ENCODE results near the gene IMMP2L. TPM values are rescaled to one million over a fixed set of nuclear protein-coding genes. Genes with fewer than 3 reads are reported as not detected.

Gene IMMP2L
- total and polyA plus RNA-seq, 2 donors (not counting 3 experiments of a cell fraction or from before 2014, with no cell fraction given): 9.9 to 11.8 TPM

DNA sequence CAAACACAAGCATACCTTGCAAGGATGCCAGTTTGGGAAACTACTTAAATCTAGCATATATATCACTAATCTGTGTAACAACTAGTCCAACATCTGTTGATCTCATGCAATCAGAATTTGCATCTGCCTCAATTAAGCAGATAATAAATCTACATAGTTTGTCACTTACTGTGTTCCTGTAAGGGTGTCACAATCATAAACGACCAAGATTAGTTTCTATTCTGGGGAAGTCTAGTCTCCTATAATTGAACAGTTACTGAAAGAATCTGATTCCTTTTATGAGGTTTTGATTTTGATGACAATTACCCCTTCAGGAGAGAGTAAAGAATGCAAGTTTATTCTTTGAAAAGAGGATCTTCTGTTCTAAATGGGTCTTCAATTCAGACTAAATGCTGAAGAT, 556.8 kb downstream of the IMMP2L start:
- Histone ChIP-seq H3K9ac (replicated peaks; ENCODE audit: extremely low read depth, insufficient read depth, low read length) (no peak overlapping the region), H3K4me2 (ENCODE audit: insufficient read depth, low read length) (no peak overlapping the region), H3K9me1 (replicated peaks; ENCODE audit: control insufficient read depth, extremely low read depth, insufficient read depth, low read length) (no peaks in the 10 kb centered on the region), H4K20me1 (replicated peaks; ENCODE audit: control insufficient read depth, extremely low read depth, insufficient read depth, low read length) (no peaks in the 10 kb centered on the region), H3K27ac (ENCODE audit: insufficient read depth, low read depth, low read length) (no peak overlapping the region), H3K27me3 (ENCODE audit: control insufficient read depth in 2 of 2, insufficient read depth in 2 of 2, low read length in 2 of 2) (no peaks in the 10 kb centered on the region), H3K4me3 (replicated peaks in 1 of 3; ENCODE audit: insufficient read depth in 1 of 3, low read depth in 1 of 3, low read length in 3 of 3) (no peak overlapping the region), H3K9me3 (replicated peaks; ENCODE audit: control insufficient read depth, insufficient read depth, low read length) (no peaks in the 10 kb centered on the region), H3K36me3 (ENCODE audit: control insufficient read depth in 2 of 2, extremely low read depth in 1 of 2, insufficient read depth in 2 of 2, low read length in 2 of 2) (no peaks in the 10 kb centered on the region), H3K4me1 (ENCODE audit: control insufficient read depth, extremely low read depth, insufficient read depth, low read length) (no peaks in the 10 kb centered on the region), H3K79me2 (ENCODE audit: control insufficient read depth, insufficient read depth, low read length) (no peaks in the 10 kb centered on the region), H2AFZ (ENCODE audit: low read depth, low read length) (no peak overlapping the region)
- dilution Hi-C loops (cut with MboI; ENCODE audit: extremely low pct_ligation_motif_present, low sequenced_read_pairs): no loop called here
- no TSS peak for BruUV-seq (replicated peaks)
- no peak for FAIRE-seq
- intact Hi-C loops (cut with micrococcal nuclease): no loop called here
- no peak for TF ChIP-seq MYC (IDR thresholded peaks at IDR 0.05; ENCODE audit: low read depth, low read length)
- no peak for TF ChIP-seq FOS (IDR thresholded peaks at IDR 0.05; ENCODE audit: borderline replicate concordance, insufficient read depth, low read length)
- TF ChIP-seq POLR2A (IDR thresholded peaks at IDR 0.05; ENCODE audit: low read depth, low read length): no peak
- no peak for TF ChIP-seq POLR2AphosphoS5 (IDR thresholded peaks at IDR 0.05; ENCODE audit: insufficient read depth, low read depth, low read length)
- TF ChIP-seq EZH2 (IDR thresholded peaks at IDR 0.05; ENCODE audit: borderline replicate concordance, low read depth, low read length, severe bottlenecking): no peak
- TF ChIP-seq, protein P1, sequence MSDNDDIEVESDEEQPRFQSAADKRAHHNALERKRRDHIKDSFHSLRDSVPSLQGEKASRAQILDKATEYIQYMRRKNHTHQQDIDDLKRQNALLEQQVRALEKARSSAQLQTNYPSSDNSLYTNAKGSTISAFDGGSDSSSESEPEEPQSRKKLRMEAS (IDR thresholded peaks at IDR 0.05; ENCODE audit: insufficient read depth, insufficient read length): no peak
- TF ChIP-seq, protein P2, sequence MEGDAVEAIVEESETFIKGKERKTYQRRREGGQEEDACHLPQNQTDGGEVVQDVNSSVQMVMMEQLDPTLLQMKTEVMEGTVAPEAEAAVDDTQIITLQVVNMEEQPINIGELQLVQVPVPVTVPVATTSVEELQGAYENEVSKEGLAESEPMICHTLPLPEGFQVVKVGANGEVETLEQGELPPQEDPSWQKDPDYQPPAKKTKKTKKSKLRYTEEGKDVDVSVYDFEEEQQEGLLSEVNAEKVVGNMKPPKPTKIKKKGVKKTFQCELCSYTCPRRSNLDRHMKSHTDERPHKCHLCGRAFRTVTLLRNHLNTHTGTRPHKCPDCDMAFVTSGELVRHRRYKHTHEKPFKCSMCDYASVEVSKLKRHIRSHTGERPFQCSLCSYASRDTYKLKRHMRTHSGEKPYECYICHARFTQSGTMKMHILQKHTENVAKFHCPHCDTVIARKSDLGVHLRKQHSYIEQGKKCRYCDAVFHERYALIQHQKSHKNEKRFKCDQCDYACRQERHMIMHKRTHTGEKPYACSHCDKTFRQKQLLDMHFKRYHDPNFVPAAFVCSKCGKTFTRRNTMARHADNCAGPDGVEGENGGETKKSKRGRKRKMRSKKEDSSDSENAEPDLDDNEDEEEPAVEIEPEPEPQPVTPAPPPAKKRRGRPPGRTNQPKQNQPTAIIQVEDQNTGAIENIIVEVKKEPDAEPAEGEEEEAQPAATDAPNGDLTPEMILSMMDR (IDR thresholded peaks at IDR 0.05; ENCODE audit: extremely low read depth in 1 of 2, insufficient read depth in 1 of 2, low read depth in 1 of 2, low read length in 2 of 2): no peak
- no peak for TF ChIP-seq GATA2 (IDR thresholded peaks at IDR 0.05; ENCODE audit: insufficient read depth, insufficient read length, low read depth, low read length)
- no peak for TF ChIP-seq JUN (IDR thresholded peaks at IDR 0.05; ENCODE audit: borderline replicate concordance, insufficient read depth, insufficient read length, low read depth)
- ChIA-PET CTCF (no interaction called here), POLR2A (no interaction called here)
- no peak for DNase-seq (ENCODE audit: low read depth, low spot score)
